ENCODE results near the gene ZBTB3.
"Not testable (repeated sequence)": the region's sequence is repeated elsewhere in the genome, so short reads cannot be mapped to it uniquely, and the experiment has no call there.

The ZBTB3 gene

GRCh38 chr11:62753736-62754603, at the start of gene ZBTB3:
ZBTB3 (minus strand) TSS chr11:62754160; CDS start chr11:62753664, 496 bp downstream.
- DNase-seq (ENCODE audit: low spot score): peak; percentile 100

DNA sequence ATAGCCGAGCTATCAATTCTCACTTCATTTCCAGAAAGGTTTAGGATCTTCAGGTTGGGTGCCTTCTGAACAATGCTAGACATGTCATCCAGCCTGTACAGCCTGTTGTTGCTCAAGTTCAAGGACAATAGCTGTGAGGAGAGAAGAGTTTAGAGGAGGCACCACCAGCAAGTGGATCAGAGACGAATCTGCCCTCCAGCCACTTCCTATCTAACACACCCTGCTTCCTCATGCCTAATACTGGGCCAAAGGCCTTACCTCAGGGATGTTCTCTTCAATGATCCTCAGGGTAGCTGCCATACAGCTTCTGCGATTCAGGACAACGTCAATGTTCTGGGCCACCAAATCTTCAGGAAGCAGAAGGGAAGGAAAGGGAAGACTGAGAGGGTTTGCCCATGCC, 47.1 kb upstream of the ZBTB3 start:
- no peak for DNase-seq (ENCODE audit: low spot score)

GRCh38 chr11:62799486-62799885, 45.5 kb upstream of the ZBTB3 start:
- DNase-seq (ENCODE audit: low spot score): no peak

GRCh38 chr11:62796281-62796680, 42.3 kb upstream of the ZBTB3 start:
- DNase-seq (ENCODE audit: low spot score): no peak

DNA sequence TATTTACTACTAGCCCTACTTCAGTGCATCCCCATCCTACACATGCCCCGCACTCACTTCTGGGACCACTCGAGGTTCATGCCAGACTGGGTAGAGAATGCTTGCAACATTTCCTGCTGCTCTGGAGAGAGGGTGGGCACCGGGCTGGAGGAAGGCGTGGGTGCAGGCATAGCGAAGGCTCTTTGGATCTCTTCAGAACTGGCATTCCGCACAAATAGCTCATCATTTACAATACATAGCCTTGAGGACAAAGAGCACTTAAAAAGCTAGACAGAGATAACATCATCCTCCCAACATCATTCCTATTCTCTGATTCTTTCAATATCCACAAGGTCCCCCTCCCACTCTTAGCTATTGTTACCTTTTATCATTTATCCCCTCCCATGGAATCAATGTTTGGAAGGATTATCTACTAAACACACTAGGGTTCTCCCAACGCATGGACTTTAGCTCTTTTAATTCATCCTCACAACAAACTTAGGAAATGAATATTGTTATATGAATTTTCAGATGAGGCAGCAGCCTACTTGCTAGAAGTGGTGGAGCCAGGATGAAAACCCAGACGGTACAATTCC, 40.3 kb upstream of the ZBTB3 start:
- DNase-seq (ENCODE audit: low spot score): no peak

DNA sequence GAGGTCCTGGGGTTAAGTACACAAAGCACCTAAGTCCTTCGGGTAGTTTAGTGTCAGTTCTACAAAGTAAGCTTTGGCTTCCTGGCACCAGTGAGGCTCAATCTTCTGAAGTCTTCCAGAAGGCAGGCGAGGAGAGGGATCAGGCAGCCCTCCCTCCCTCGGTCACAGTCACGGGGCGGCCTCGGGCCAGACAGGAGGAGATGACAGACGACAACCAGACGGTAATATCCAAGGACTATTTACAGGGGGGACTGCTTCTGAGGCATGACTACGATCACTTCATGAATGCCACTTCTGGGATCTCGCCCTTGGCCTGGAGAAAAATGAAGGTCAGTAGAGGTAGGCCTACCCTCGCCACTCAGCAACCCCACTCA, 38.2 kb upstream of the ZBTB3 start:
- DNase-seq (ENCODE audit: low spot score): no peak

DNA sequence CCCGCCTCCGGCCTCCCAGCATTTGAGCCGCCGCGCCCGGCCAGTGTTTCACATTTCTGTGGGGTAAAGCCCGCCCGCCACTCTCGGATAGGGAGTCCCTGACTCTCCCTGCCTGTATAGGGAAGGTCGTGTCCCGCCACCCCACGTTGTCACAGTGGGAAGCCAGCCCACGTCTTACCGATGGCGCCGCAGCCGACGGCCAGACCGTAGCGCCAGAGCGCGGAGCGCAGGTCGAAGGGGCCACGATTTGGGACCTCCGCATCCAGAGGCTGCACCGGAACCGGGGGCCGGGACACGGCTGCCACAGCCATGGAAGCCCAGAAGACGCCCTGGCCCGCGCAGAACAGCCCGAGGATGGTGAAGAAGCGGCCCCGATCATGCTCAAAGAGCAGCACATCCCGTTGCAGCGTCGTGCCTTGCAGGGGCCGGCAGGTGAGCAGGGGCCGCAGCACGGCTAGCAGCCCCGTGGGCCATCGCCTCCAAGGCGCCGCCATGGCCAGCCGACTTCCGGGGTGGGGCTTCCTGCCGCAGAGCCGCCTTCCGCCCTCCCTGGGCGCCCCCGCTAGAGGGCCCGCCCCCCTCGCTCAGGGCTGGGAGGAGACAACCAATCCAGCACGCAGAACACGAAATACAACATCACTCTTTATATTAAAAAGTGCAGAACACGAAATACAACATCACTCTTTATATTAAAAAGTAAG, 37.7 kb upstream of the ZBTB3 start, which contains the start of gene TMEM223:
TMEM223 (minus strand) TSS at position 506 of the 701 bp plus-strand sequence; CDS start at position 494, 12 bp downstream.
- peak; percentile 80 for DNase-seq (ENCODE audit: low spot score)

GRCh38 chr11:62789576-62789975, 35.6 kb upstream of the ZBTB3 start:
- peak; percentile 16 for DNase-seq (ENCODE audit: low spot score)

- peak; percentile 34 for DNase-seq (ENCODE audit: low spot score)
These were observed 35.0 kb upstream of the ZBTB3 start for GRCh38 chr11:62788991-62789390.

DNA sequence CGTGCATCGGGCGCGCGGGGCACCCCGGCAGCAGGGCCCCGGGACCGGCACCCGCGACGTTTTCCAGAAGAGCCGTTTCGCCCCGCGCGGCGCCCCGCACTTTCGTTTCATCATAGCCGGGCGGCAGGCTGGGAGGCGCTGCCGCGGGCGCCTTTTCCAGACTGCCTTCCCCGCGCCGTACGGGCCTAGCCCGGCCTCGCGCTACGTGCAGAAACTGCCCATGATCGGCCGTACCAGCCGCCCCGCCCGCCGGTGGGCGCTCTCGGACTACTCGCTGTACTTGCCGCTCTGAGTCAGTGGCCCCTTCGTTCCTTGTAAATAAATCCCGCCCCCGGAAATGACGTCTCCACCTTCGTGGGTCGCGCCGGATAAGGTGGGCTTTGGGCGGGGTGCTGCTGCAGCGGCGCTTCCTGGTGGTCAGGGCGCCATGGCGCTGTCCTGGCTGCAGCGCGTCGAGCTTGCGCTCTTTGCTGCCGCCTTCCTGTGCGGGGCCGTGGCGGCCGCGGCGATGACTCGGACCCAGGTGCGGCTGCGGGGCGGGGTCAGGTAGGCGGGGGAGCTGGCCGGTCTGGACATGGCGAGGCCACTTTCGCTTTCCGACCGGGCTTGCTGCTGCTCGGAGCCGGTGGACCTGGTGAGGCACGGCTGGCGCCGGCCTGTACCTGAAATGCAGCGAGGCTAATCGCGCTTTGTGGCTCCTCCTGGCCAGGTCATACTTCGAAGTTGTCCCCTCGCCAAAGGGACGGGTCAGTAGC, 33.2 kb upstream of the ZBTB3 start, which contains the start of gene TMEM179B:
TMEM179B (plus strand) TSS at position 398 of the 755 bp plus-strand sequence; CDS start at position 428, 30 bp downstream.
- DNase-seq (ENCODE audit: low spot score): peak; percentile 99

DNA sequence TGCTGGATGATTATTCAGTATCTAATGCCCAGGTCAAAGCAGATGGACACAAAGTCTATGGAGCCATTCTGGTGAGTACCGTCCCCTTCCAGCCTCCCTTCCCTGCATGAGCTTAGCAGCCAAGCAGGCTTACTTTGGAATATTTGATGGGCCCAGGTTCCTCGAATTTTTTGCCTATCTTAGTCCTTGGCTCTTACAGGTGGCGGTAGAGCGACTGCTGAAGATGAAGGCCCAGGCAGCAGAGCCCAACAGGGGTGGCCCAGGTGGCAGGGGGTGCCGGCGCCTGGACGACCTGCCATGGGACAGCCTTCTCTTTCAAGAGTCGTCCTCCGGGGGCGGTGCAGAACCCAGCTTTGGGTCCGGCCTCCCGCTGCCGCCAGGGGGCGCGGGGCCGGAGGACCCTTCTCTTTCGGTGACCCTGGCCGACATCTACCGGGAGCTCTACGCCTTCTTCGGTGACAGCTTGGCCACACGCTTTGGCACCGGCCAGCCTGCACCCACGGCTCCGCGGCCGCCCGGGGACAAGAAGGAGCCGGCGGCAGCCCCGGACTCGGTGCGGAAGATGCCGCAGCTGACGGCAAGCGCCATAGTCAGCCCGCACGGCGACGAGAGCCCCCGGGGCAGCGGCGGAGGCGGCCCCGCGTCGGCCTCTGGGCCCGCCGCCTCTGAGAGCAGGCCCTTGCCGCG, 32.5 kb upstream of the ZBTB3 start:
- DNase-seq (ENCODE audit: low spot score): peak; percentile 81

- no peak for DNase-seq (ENCODE audit: low spot score)
These were observed 28.8 kb upstream of the ZBTB3 start for GRCh38 chr11:62782753-62783152.

GRCh38 chr11:62778441-62778840, 24.5 kb upstream of the ZBTB3 start:
- no peak for DNase-seq (ENCODE audit: low spot score)

DNA sequence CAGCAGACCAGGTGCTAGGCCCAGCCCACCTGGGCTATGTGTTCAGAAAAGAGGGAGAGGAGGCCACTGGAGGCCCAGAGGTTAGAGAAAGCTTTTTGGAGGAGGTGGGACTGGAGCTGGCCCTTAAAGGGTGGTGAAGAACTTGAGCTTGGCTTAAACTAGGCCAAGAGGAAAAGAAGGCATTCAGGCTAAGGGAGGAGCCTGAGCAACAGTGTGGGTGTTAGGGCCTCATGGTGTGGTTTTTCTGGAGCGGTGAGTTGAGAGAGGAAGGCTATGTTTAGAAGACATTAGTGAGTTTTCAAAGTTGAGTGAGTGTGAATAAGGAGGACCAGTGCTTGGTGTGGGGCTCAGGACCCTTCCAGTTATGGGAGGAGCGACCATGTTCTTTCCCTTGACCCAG, 23.4 kb upstream of the ZBTB3 start:
- DNase-seq (ENCODE audit: low spot score): no peak

DNA sequence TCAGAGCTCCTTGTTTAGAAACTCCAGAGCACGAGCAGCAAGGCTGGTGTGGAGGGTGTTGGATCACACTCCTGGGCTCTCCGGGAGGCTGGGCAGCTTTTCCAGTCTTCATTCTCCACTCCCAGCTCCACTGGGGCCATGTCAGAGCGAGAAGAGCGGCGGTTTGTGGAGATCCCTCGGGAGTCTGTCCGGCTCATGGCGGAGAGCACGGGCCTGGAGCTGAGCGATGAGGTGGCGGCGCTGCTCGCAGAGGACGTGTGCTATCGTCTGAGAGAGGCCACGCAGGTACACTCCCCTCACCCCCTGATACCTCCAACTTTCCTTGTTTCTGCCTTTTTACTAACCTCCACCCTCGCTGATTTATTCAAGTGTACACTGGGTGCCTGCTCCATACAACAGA, 21.7 kb upstream of the ZBTB3 start:
- no peak for DNase-seq (ENCODE audit: low spot score)

DNA sequence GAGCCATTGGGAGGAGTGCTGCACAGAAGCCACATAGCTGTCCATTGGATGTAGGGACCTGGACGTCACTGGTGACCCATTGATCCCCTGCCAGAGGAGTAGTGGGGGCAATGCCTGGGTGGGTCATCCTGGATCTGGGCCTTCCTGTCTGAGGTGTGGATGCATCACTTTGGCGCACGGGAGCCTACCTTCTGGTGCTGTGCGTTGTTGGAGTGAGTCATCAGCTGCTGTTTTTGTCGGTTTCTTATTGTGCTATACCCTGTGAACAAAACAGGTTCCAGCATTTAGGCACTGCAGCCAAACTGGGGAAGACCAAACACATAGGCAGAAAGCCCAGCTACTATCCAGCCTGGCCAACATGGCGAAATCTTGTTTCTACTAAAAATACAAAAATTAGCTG, 20.4 kb upstream of the ZBTB3 start:
- no peak for DNase-seq (ENCODE audit: low spot score)

GRCh38 chr11:62771144-62772021, 17.4 kb upstream of the ZBTB3 start, which contains the start of gene TAF6L:
TAF6L (plus strand) TSS chr11:62771396; CDS start chr11:62775784, 4,388 bp downstream.
- peak; percentile 100 for DNase-seq (ENCODE audit: low spot score)

GRCh38 chr11:62770778-62771143, 16.8 kb upstream of the ZBTB3 start:
- DNase-seq (ENCODE audit: low spot score): no peak

- not testable (repeated sequence) for DNase-seq (ENCODE audit: low spot score)
These were observed 6.9 kb upstream of the ZBTB3 start for GRCh38 chr11:62760867-62761227.

Data from cerebellar cortex (tissue), 1 donor.